ENCODE data around the gene SLC16A9.

Gene SLC16A9

GRCh38 chr10:59677253-59677831 lies 32.3 kb downstream of the SLC16A9 start:
- no peak for TF ChIP-seq CTCF (conservative IDR thresholded peaks at IDR 0.05; ENCODE audit: control insufficient read depth, insufficient read depth, low read depth, low read length)
- no peak for DNase-seq (ENCODE audit: low read depth)
- H3K4me3 ChIP-seq (ENCODE audit: control insufficient read depth, low read depth, low read length) = no peak overlapping the region

GRCh38 chr10:59675812-59676211 lies 33.8 kb downstream of the SLC16A9 start:
- no peak for DNase-seq (ENCODE audit: low read depth)
- TF ChIP-seq CTCF (conservative IDR thresholded peaks at IDR 0.05; ENCODE audit: control insufficient read depth, insufficient read depth, low read depth, low read length) = peak; percentile 20
- H3K4me3 ChIP-seq (ENCODE audit: control insufficient read depth, low read depth, low read length) = no peak overlapping the region

GRCh38 chr10:59674215-59674836 lies 35.3 kb downstream of the SLC16A9 start:
- TF ChIP-seq CTCF (conservative IDR thresholded peaks at IDR 0.05; ENCODE audit: control insufficient read depth, insufficient read depth, low read depth, low read length) = no peak
- no peak overlapping the region for H3K4me3 ChIP-seq (ENCODE audit: control insufficient read depth, low read depth, low read length)
- peak; percentile 73 for DNase-seq (ENCODE audit: low read depth)

- H3K4me3 ChIP-seq (ENCODE audit: control insufficient read depth, low read depth, low read length) = no peak overlapping the region
- TF ChIP-seq CTCF (conservative IDR thresholded peaks at IDR 0.05; ENCODE audit: control insufficient read depth, insufficient read depth, low read depth, low read length) = no peak
- no peak for DNase-seq (ENCODE audit: low read depth)
Measured at GRCh38 chr10:59672150-59672875, 37.3 kb downstream of the SLC16A9 start.

- H3K4me3 ChIP-seq (ENCODE audit: control insufficient read depth, low read depth, low read length) = no peak overlapping the region
- no peak for DNase-seq (ENCODE audit: low read depth)
- TF ChIP-seq CTCF (conservative IDR thresholded peaks at IDR 0.05; ENCODE audit: control insufficient read depth, insufficient read depth, low read depth, low read length) = no peak
Measured at GRCh38 chr10:59670269-59670668, 39.4 kb downstream of the SLC16A9 start.

GRCh38 chr10:59668096-59668495 lies 41.6 kb downstream of the SLC16A9 start:
- DNase-seq (ENCODE audit: low read depth) = no peak
- TF ChIP-seq CTCF (conservative IDR thresholded peaks at IDR 0.05; ENCODE audit: control insufficient read depth, insufficient read depth, low read depth, low read length) = no peak
- no peak overlapping the region for H3K4me3 ChIP-seq (ENCODE audit: control insufficient read depth, low read depth, low read length)

Measured in fibroblast of mammary gland (primary cell).